K562 (cell line): Measurements from ENCODE around the gene LLGL2. TPM values are rescaled to one million over a fixed set of nuclear protein-coding genes. Genes with fewer than 3 reads are reported as not detected.
A peak's percentile ranks its signal among the peaks of the same experiment; 100 is the strongest.

Experiments used
- ATAC-seq: fragments of 200-7000 bp; cut with Tn5 transposase; 3 replicates; pipeline ENCODE4 v1.9.1; 2020; ENCODE audit warnings: moderate library complexity
- BruUV-seq: library from RNA; stranded (reverse); fragments of 400-500 nt; replicated peaks from 2 replicates; lab custom pipeline; 2021; lab: Mats Ljungman, UMichigan
- CTCF ChIA-PET: fragments of 300-600 bp; formaldehyde crosslinking; extraction: SDS; loops from one replicate; lab custom pipeline; 2021; ENCODE audit warnings: low intra/inter-chr PET ratio; lab: Yijun Ruan, JAX
- POLR2A ChIA-PET: fragments of 300-600, 350-650 bp; sonication (Branson Sonifier 250); formaldehyde crosslinking; extraction: SDS; loops from one replicate; lab custom pipeline; 2021; ENCODE audit warnings: antibody characterized with exemption, inconsistent platforms; lab: Yijun Ruan, JAX
- DNase-seq, 4 experiments: peaks; one replicate each; pipeline versions ENCODE4 v3.0.0 to v3.0.0-alpha.2; 2011 to 2018; ENCODE audit warnings: low spot score in 3 of 4, mixed read lengths in 3 of 4; ENCODE audit errors: extremely low read depth in 1 of 4
- FAIRE-seq: peaks from 2 replicates; lab custom pipeline; 2011; peaks lifted over from hg19 to GRCh38; lab: Jason Lieb, UNC
- H2AFZ ChIP-seq: 2 replicates; pipeline ENCODE4 v1.6.0; 2011; ENCODE audit warnings: low read depth, low read length, control low read depth, inconsistent platforms
- H3K27ac ChIP-seq: fragments of 200-600 bp; 3 replicates; pipeline ENCODE4 v1.8.0; 2011; ENCODE audit warnings: low read depth, mild to moderate bottlenecking, control low read depth, inconsistent platforms, low read length, moderate library complexity, mixed read lengths; ENCODE audit errors: extremely low read depth
- H3K27me3 ChIP-seq, 2 experiments: fragments of 300-600 bp in 1 of 2; 2 replicates in 1 of 2; 3 replicates in 1 of 2; pipeline versions ENCODE4 v1.6.0 to v1.8.0; 2011; ENCODE audit warnings: inconsistent platforms in 2 of 2, low read length in 2 of 2, mild to moderate bottlenecking in 1 of 2, mixed read lengths in 1 of 2, moderate library complexity in 1 of 2; ENCODE audit not compliant: control insufficient read depth in 2 of 2, insufficient read depth in 2 of 2
- H3K36me3 ChIP-seq: fragments of 300-600 bp; 3 replicates; pipeline ENCODE4 v1.8.0; 2011; ENCODE audit warnings: mild to moderate bottlenecking, low read length, inconsistent platforms; ENCODE audit not compliant: control insufficient read depth, insufficient read depth
- H3K4me1 ChIP-seq, 2 experiments: fragments of 200-600 bp in 1 of 2; replicated peaks in 1 of 2; 2 replicates in 1 of 2; 3 replicates in 1 of 2; pipeline versions ENCODE4 v1.5.1 to v1.8.0; 2011; ENCODE audit warnings: inconsistent platforms in 2 of 2, low read length in 2 of 2, mild to moderate bottlenecking in 1 of 2, mixed read lengths in 1 of 2, moderate library complexity in 1 of 2; ENCODE audit not compliant: control insufficient read depth in 2 of 2, insufficient read depth in 2 of 2
- H3K4me2 ChIP-seq: 2 replicates; pipeline ENCODE4 v1.6.1; 2011; ENCODE audit warnings: low read length, control low read depth, inconsistent platforms, mixed read lengths; ENCODE audit not compliant: insufficient read depth
- H3K4me3 ChIP-seq: fragments of 200-600 bp; sonication (generic), shearing (Covaris generic); 2 replicates; pipeline ENCODE4 v1.5.1; 2016; ENCODE audit warnings: control low read depth, inconsistent platforms
- H3K79me2 ChIP-seq: fragments of 200-600 bp; 3 replicates; pipeline ENCODE4 v1.8.0; 2011; ENCODE audit warnings: low read length, inconsistent platforms; ENCODE audit not compliant: control insufficient read depth, insufficient read depth
- H3K9ac ChIP-seq, 2 experiments: 2 replicates each; pipeline versions ENCODE4 v1.6.0 to v1.6.1; 2011; ENCODE audit warnings: low read depth in 2 of 2, low read length in 2 of 2, control low read depth in 1 of 2, inconsistent platforms in 1 of 2, mild to moderate bottlenecking in 1 of 2, mixed read lengths in 1 of 2; ENCODE audit not compliant: insufficient read depth in 1 of 2
- H3K9me1 ChIP-seq: one replicate; pipeline ENCODE4 v1.6.0; 2011; ENCODE audit warnings: inconsistent platforms, mild to moderate bottlenecking, low read length, moderate library complexity; ENCODE audit not compliant: control insufficient read depth, insufficient read depth
- H3K9me3 ChIP-seq: replicated peaks from 2 replicates; pipeline ENCODE4 v1.5.1; 2011; ENCODE audit warnings: low read depth, low read length, inconsistent platforms; ENCODE audit not compliant: control insufficient read depth, insufficient read depth
- H4K20me1 ChIP-seq: replicated peaks from 2 replicates; pipeline ENCODE4 v1.6.1; 2011; ENCODE audit warnings: low read length, inconsistent platforms, mixed read lengths; ENCODE audit not compliant: control insufficient read depth, insufficient read depth
- CEBPG ChIP-seq, 3 experiments: fragments of 200-800 bp in 1 of 3; sonication (Bioruptor generic) in 1 of 3; sonication (generic) in 1 of 3; formaldehyde crosslinking in 1 of 3; IDR thresholded peaks in 2 of 3; conservative IDR thresholded peaks in 1 of 3; 2 replicates each; pipeline versions ENCODE4 v1.6.1 to v1.8.0; 2016 to 2022; ENCODE audit warnings: missing compliant biosample characterization in 2 of 3, missing genetic modification characterization in 2 of 3, mild to moderate bottlenecking in 1 of 3, missing genetic modification reagents in 1 of 3
- EZH2 ChIP-seq: IDR thresholded peaks from 2 replicates; pipeline ENCODE4 v1.6.1; 2012; ENCODE audit warnings: low read depth, mild to moderate bottlenecking, inconsistent platforms, low read length, borderline replicate concordance
- WGBS: fragments of 100-300 bp; shearing (Covaris generic); methylation state at CpG from one replicate; pipeline ENCODE4 v1.1.6; 2016; ENCODE audit warnings: low coverage, mixed read lengths; ENCODE audit not compliant: insufficient coverage; ENCODE audit errors: missing lambda C conversion rate; 5-methylcytosine and 5-hydroxymethylcytosine counted together
- in situ Hi-C: fragments of 300-500 bp; cut with MboI; formaldehyde crosslinking; loops from 4 replicates; pipeline ENCODE4 v1.15.0; 2018; ENCODE audit warnings: inconsistent platforms, mixed read lengths
- intact Hi-C: fragments of 100-400 bp; cut with micrococcal nuclease; formaldehyde crosslinking; loops from 2 replicates; pipeline ENCODE4 v1.14.2; 2022
- polyA plus RNA-seq, 8 experiments: library from polyadenylated mRNA; depleted of rRNA in 4 of 8; stranded (reverse) in 5 of 8; unstranded in 3 of 8; fragments of >200 nt; fragmentation: Nextera tagmentation in 2 of 8; fragmentation: Illumina TruSeq in 1 of 8; extraction: Ambion mirVana in 2 of 8; extraction: Trizol in 1 of 8; gene quantifications; 2 replicates each; pipeline versions ENCODE4 v1.2.1 to v1.2.3, GENCODE V29; 2011 to 2014; ENCODE audit warnings: inconsistent platforms in 1 of 8, missing spikeins in 1 of 8
- total RNA-seq, 7 experiments: library from RNA; depleted of rRNA in 6 of 7; stranded (reverse); fragments of >200 nt in 6 of 7; fragmentation: Illumina TruSeq in 2 of 7; extraction: Trizol in 2 of 7; gene quantifications; 2 replicates each; pipeline versions ENCODE4 v1.2.1 to v1.2.3, GENCODE V29; 2011 to 2021; ENCODE audit warnings: low replicate concordance in 1 of 7

The LLGL2 gene
- total and polyA plus RNA-seq, 9 of the 15 experiments (the other 6 are each of a cell fraction or from before 2014, with no cell fraction given), result 0.32 to 24.4 (median 10.2) TPM

DNA sequence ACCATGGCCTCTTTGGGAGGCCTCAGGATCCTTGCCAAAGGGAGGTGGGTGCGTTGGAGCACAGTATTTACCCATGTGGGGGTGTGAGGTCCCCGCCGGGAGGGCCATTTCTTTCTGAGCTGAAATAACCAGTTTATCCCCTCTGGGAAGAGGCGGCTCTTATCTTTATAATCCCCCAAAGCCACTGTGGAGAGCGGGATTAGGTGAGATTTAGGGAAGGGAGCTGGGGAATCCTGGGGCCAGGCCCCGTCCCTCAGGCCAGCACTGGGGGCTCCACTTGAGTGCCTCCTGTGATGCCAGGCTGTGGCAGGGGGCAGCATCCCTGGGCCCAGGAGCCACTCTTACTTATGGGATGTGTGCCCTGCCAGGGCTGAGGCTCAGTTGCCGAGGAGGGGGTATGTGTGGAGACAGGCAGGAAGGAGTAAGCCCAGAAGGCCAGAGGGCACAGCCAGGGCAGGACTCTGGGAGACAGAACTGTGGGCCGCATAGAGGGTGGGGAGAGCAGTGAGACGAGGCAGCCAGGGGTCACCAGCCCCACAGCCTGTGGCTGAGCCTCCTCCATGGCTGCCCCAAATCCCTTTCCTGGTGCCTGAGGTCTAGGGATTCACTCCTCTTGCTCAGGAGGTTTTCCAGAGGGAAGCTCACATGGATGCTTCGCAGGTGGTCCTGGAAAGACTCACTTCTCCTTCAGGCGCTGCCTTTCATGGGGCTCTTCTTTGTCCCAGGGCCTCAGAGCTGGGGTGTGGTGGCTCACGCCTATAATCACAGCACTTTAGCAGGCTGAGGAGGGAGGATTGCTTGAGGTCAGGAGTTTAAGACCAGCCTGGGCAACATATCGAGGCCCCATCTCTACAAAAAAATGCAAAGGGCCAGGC lies 44.1 kb upstream of the LLGL2 start:
- Histone ChIP-seq H4K20me1 (peaks cover 10% of the 10 kb centered on the region; the same call in 1 of the 2 replicates), H3K9me3 (no peaks in the 10 kb centered on the region), H3K27ac (no peak overlapping the region), H3K4me2 (no peak overlapping the region), H2AFZ (no peak overlapping the region), H3K4me1 (peaks cover 0 to 22% of the 10 kb centered on the region in 2 experiments; a peak in 2 of 5 replicates), H3K79me2 (no peaks in the 10 kb centered on the region), H3K9ac (peak overlapping the region in 1 of 2 experiments; percentile 58; a peak in 2 of 4 replicates), H3K27me3 (no peaks in the 10 kb centered on the region), H3K36me3 (peaks cover 3% of the 10 kb centered on the region; the same call in 1 of the 3 replicates), H3K9me1 (no peaks in the 10 kb centered on the region), H3K4me3 (no peak overlapping the region)
- ATAC-seq (no peak), FAIRE-seq (no peak), DNase-seq (no peak)
- 62% methylated on average over 12 of the region's 13 CpGs for WGBS
- BruUV-seq, result no TSS peak
- in situ Hi-C loops, result no loop called here
- ChIA-PET POLR2A (interaction anchor here (0.6 to 1.6 kb wide), 8 partner anchors 12 to 318 kb away, joined by 3 to 6 read pairs (median 4); partner anchors contain the start of gene TMEM94), CTCF (no interaction called here)
- TF ChIP-seq EZH2 (no peak), CEBPG (CRISPR knock-in tag; IDR thresholded peaks at IDR 0.05) (no peak), CEBPG (tag; conservative IDR thresholded peaks at IDR 0.05 in 1 of 2, IDR thresholded peaks at IDR 0.05 in 1 of 2) (no peak)
- intact Hi-C loops, result no loop called here
